HuH-7 (cell line): ENCODE data around the gene TCFL5.
A peak's percentile ranks its signal among the peaks of the same experiment; 100 is the strongest.

ENCODE experiments used
- DNase-seq: peaks from one replicate; pipeline ENCODE4 v3.0.0; 2011; ENCODE audit warnings: low spot score

TCFL5 gene

DNA sequence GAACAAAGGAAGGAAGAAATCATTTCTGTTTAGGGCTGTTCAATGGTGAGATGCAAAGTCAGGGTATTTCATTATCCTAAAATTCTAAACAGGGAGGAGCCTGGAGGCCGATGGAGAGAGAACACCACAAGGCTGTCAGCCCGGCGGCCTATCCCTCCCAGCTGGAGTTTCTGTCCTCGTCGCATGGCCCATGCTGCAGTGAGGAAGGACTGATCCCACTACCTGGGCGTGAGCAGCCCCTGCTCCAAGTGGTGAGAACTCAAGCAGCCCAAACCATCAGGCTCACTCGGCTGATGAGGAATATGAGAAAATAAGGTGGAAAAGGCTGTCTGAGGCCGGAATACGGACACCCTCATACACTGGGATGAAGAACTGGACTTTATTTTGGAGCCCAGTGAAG is 33.9 kb upstream of the TCFL5 start:
- DNase-seq, result no peak

DNA sequence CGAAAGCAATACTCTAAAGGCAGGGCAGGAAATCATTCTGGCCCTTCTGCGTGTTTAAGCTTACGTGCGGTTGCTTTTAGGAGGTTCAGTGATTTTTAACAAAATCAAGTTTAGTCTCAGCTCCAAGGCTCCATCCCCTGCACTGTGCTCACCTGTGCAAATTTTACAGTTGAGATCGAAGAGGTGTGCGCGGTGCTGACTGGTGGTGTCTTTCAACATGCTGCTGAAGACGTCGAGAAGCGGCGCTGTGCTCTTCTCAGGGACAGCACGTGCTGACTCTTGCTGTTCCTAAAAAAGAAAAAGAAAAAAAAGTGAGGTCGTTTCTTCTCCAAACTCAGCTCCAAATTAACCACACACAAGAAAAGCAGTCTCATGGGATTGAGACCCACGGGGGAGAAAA is 32.6 kb upstream of the TCFL5 start:
- no peak for DNase-seq

DNA sequence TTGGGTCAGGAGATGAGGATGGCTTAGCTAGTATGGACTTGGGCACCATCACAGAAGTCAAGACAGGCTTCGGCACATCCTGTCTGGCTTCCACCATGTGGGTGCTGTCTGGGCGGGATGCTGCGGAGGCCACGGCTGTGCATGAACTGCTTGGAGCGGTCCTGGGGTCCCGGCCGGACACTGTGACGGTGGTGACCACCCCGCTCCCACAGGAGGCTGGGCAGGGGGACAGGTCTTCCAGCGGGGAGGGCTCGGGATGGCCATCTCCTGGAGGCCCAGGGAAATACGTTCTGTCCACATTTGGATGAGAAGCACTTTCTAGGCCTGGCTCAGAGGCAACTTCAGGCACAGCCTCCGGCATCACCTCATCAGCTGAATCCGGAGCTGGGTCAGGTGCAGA is 32.1 kb upstream of the TCFL5 start:
- peak; percentile 55 for DNase-seq

DNA sequence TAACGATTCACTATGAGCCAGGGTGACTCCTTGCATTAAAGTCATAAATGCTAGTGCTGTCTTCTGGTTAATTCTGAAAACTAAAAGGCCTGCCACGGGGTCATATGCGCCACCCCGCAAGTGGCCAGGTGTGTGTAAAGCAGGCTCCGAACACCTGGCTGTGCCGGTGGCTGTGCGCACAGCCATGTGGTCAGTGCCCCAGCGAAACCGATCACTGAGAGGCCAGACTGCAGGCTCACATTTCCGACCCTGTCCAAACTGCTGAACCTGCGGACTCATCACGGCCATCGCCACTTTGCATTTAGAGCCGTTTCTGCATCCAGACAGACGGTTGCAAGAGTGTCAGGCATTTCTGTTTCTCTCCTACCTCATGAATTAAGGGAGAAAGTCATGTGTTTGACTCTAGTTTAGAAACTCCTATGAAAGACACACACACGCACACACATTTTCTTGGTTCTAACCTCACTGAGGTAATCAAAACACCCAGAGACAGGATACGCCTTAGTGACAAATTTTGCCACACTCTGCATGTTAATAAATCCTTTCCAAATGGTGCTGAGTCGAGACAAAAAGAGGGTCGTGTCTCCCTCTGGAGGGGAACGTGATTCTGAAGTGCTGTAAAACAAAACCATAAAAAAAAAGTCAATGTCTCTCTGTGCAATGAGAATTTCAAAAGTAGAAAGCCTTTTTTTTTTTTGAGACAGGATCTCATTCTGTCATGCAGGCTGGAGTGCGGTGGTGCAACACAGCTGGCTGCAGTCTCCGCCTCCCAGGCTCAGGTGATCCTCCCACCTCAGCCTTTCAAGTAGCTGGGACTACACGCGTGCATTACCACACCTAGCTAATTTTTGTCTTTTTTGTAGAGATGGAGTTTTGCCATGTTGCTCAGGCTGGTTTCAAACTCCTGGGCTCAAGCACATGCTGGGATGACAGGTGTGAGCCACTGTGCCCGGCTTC is 31.0 kb upstream of the TCFL5 start:
- DNase-seq, result no peak

DNA sequence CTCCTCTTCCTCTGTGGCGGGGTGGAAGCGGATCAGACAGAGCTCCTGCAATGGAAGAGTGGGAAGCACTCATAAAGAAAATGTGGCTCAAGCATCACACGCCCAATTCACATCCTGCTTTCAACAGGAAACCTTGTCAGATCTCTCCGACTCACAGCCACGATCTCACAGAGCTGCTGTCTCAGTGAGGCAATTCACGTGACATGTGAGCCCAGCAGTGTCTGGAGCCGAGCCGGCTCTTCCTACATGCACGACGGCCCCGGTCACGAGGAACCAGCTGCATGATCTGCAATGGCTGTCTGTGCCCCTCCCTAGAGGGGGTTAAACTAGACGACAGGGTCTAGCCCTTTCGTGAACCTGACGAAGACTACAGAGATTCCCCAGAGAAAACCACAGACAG is 29.5 kb upstream of the TCFL5 start:
- no peak for DNase-seq

DNA sequence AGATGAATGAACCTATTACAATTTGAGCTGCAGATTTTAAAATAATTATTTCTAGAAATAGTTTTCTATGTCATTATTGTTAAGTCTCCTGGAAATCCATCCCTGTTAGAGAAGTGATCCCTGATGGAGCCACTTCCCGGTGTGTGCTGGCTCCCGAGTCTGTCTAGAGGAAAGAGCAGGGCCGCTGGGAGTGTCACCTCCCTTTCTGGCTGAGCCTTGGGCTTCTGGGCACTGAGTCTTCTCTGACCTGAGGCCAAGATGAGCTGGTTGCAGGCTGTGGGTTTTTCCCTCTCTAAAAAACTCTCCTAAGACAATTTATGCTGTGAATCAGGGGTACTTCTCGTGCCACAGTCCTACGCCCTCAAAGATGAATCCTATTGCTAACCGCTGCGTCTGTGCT is 28.8 kb upstream of the TCFL5 start:
- no peak for DNase-seq

DNA sequence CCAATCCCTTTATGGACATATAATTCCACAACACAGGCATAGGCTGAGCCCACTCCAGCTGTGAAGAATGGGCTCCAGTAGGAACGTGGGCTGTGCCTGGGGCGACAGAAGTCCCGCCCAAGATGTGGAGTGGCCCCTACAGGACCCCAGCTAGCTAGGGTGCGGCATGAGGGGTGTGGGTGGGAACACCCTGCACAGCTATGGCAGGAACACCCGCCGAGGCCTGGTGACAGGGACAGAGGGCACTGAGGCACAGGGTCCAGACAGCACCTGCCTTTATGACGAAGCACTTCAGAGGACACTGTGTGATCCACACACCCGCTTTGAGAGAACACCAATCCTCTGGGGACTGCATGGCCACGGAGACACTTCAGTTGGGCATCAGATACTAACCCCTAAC is 28.2 kb upstream of the TCFL5 start:
- DNase-seq, result no peak

DNA sequence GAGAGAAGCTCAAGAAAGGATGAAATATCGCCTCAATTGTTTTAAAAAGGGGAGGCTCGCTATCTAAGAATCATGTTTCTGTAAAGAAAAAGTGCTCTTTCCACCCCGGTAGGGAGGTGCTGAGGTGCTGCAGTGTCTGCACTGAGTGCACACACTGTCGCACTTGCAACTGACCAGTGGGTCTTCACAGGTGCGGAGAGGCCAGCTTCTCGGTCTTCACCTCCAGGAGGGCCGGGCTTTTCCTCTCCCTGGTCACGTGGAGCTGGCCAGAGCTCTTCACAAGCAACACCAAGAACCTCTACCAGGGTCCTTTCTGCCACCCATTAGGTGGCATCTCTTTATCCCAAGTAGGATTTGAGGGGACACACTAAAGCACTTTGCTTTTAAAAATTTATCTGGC is 27.8 kb upstream of the TCFL5 start:
- no peak for DNase-seq

DNA sequence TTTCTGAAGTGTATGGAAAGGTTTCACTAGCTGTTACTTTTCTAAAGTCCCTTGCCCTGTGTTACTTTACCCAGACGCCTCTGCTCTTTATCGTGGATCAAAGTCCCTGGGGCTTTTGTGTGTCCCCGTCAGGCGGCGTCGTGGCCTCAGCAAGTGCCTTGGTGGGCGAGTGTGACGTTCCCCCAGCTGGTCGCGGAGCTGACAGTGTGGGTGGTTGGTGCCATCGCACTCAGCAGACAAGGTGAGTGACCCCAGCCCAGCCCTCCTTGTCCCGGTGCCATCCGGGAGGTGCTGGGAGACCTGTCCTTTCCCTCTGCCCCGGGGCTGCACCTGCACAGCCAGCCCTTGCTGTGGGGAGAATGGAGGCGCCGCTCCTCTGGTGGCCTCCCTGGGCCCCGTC is 27.3 kb upstream of the TCFL5 start:
- DNase-seq, result no peak

DNA sequence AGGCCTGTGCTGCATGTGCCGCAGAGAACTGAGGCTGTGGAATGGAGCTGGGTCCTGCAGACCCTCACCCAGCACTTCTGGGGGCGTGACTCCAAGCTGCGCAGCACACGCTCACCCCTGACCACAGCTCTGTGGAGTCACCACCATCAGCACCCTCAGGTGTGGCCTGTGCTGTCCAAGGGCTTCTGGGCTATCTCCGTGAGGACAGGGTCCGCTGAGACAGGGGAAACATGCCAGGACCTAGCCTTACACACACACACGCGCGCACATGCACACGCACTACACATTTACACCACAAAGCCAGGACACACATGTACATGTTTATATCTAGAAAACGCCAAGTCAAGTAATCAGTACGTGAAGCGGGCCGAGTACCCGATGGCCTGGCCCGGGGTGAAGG is 26.8 kb upstream of the TCFL5 start:
- no peak for DNase-seq

DNA sequence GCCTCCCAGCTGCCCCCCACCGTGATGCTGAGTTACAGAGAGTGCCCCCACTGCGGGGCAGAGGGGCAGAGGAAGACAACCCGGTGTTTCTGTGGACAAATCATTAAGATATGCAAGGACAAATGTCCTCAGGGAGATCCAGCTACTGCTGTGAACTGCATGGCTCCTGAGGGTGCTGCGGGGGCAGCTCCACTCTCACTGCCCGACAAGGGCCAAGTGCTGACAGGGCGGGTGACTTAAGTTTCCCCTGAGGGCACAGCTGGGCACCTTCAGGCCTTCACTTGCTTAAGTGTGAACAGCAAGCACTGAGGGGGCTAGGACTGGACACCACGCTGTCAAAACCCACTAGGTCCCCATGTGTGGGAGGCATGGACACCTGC is 26.2 kb upstream of the TCFL5 start:
- DNase-seq, result no peak

DNA sequence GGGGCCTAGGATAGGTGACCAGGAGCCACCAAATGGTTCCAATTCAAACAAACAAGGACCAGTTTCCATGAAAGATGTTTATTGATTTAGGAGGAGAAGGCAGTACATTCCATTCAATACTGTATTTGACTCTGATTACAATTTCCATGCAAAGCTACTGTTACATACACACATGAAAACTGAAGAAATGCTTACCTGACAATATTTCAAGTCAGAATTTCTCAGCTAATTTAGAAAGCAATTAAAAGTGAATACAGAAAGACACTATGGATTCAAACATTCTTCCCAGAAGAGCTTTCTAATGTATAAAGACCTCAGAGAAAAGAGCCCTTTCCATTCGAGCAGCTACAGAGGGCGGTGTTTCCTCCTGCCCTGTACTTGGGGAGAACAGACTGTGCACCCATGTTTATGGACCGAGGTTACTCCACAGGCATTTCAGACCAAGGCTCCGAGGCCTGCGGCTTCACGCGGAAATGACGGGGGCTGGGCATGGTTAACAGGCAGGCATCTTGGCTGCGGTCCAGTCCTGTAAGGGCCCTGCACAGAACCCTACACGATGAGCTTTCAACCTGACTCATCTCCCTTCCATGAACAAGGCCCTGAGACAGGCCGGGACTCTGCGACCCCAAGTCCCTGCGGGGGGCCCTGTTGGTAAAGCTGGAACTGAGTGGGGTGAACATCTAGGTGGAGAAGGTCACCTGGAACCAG is 25.7 kb upstream of the TCFL5 start:
- no peak for DNase-seq

DNA sequence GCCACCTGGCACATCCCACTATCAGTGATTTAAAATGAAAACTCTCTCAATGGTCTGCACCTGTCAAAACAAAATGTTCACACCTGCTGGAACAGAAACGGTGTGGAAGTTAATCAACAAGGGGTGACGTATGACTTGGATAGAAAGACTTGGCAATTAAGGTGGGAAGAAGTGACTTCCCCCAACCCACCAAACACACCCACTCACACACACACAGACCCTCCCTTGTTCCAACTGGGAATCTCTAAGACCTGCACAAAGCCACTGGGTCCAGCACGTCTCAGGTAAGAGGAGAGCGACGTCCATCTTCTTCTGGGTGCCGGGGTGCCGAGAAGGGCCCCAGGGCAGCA is 25.1 kb upstream of the TCFL5 start:
- DNase-seq, result no peak

DNA sequence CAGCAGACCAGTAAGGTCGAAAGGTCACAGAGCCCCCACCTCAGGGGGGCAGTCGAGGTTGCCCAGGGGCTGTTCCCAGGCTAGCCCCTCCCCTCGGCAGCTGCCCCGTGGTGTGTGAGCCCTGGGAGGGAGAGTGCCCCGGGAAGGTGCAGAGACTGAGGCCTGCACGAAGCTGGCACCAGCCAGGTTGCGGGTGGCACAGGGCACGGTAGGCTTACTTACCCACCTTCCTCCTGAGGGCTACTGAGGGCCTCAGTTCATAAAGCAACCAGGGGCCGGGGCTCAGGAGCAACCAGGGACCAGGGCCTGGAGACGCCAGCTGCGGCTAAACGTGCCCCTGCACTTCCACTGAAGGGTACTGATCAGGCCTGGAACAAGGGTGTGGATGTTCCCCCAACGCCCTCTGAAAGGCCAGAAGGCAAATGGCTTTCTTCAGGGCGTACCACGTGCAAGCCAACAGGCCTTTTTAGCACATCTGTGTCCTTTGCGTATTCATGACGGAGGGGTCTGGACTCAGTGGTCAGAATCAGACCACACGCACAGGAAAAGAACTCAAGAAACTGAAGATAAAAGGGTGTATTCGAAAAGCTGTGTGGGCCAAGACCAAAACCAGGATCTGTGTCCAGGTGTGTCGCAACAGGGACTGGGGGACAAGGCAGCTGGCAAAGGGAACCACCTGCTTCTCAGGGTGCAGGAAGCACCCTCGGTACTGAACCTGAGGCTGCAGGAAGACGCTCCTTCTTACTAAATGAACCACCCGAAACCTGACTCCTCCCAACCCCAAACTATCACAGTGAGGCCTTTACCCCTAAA is 24.5 kb upstream of the TCFL5 start:
- DNase-seq, result no peak

DNA sequence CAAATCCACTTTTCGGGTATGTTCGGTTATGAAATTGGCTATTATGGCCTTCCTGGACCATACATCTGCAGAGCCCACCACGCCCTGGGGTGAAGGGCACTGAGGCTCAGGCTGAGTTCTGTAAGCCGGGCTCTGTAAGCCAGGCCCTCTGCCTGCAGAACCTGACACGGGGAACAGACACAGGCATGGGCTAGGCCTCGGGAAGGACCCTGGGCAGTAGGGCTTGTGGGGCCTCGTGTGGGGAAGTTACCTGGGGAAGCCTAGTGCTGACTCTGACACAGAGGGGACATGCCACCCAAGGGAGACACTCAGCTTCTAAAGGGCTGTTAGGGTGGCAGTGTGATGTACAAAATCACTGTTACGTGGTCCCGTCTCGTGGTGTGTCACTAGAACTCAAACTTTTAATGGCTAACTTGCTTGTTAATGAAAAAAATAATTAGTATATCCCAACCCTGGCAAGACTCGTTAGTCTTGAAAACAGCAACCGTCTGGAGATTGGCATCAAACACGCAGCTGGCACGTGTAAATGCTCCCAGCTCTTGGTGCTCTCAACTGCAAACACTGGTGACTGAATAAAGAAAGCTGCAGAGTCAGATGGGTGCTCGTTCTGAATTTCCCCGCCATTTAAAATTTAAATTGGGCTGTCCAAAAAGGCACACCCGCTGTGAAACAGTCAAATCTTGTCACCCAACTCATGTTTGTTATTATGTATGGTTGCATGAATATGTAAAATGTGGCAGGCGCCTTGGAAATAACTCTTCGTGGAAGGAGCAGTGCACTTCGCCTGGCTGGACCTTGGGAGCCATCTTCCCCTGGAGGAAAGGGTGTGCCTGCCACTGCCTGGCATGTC is 23.6 kb upstream of the TCFL5 start:
- DNase-seq, result no peak

DNA sequence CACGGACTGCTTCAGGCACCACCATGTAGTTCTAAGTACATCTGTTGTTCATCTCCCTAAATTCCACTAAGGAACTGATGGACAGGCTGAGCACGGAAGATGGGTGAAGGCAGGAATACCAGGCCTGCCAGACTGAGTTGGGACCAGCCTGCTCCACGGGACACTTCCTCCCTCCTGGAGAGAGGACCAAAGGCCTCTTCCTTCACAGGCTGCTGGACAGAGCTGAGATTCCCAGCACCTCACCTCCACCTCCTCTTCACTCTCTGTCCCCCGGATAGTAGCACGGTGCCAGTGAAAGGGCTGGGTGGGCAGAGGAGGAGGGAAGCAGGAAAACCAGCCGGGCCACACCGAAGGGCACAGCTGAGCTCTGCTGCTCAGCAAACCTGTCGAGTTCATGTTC is 22.9 kb upstream of the TCFL5 start:
- no peak for DNase-seq

DNA sequence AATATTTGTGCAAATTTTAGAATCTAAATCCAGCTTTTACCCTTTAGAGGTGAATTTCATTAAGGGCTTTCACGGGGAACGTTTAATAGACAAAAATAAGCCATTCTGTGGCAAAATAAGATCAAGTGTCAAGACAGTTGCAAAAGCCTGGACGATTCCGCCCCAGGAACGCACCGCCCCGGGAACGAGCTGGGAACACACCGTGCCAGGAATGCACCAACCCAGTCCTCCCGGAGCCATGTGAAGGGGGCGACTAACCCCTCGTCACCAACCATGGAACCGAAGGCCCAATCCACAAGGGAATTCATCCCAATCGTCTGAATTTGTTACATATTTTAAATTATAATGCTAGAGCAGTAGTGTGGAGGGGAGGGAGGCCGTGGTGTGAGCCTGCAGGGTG is 20.8 kb upstream of the TCFL5 start:
- no peak for DNase-seq

DNA sequence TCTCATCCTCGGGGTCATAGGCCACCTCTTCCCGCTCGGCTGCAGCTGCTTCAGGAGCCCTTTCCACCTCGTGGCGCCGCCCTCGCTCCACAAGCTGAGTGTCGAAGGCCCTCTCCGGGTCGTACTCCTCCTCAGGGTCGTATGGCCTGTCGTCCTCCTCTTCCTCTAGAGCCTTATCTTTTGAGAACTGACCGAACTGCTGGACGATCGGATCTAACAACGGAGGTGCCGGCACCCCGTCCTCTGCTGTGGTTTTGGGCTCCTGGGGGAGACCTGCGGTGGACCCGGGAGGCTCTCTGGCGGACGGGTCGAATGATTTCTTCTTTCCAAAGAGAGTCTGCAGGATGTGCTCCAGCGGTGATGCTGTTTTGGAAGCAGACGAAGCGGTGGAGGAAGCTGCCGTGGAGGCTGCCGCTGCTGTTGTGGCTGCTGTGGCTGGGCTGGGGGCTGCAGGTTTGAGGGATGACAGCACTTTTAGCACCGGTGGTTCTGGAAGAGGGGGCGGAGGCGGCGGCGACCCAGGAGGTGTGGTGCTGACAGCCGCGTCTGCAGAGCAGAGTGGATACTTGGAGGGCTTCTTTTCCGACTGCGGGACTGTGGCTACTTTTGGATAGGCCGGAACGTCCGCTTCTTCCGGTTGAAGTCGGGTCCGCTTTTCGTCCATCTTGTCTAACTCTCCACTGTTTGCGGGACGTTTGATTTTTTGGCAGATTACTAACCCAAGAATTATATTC is 20.2 kb upstream of the TCFL5 start:
- no peak for DNase-seq

DNA sequence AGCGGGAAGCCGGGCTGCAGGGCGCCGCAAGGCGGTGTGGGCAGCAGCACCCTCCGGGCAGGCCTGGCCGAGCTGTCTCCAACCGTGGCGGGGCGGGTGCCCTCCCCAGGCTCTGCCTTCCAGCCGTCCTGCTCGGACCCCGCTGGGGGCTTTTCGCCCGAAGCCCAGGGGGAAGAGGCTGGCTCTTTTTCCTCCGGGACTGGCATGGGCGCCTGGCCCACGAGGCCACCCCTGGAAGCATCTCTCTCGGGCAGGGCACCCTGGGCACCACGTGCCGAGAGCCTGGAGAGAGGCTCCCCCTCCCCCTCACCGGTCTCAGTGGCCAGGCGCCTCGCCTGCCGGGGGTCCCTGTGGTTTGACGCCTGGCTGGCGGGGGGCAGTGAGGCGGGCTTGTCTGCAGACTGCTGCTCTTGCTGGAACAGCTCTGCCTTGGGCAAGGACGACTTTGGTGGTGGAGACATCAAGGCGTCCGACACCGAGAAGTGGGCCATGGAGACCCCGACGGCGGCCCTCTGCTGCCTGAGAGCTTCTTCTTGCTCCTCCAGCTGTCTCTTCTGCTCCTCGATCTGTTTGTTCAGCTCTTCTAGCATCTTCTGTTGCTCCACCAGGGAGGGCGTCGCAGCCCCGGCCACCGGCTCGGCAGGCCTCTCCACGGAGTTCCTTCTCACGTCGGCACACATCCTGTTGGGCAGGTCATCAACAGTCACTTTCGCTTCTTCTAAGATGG is 19.5 kb upstream of the TCFL5 start:
- no peak for DNase-seq

DNA sequence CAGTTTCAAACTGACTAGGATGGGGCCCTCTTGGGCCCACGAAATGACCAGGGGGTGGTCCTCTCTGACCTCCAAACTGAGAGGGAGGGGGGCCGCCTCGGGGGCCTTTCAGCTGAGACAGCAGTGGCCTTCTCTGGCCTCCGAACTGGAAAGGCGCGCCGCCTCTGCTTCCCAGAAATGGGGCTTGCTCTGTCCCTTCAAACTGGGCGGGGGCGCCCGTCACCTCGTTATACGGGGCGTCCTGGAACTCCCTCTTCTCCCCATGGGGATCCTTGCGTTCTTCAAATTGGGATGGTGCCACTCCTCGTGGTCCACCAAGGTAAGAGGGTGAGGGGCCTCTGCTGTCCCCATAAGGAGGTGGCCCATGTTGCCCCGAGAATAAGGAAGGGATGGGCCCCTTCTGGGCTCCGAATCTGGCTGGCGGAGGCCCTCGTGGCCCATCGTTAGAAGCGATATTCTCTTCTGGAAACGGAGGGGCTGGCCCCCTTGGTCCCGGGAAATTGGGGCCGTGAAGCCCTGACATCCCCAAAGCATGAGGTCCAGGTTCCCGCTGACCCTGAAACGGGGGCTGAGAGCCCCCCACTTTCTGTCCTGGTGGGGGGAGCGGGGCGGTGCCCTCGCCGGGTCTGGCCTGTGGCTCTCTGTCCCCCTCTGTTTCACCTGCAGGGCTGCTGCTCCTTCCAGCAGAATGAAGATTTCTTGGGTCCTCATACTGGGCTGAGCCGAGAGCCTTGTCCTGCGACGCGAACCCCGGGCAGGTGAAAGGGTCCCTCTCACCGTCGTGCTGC is 18.7 kb upstream of the TCFL5 start:
- DNase-seq, result no peak
